Caco-2 (cell line): ENCODE measurements around the gene CACNG1. TPM values are rescaled to one million over a fixed set of nuclear protein-coding genes. Genes with fewer than 3 reads are reported as not detected.

ENCODE experiments used
- BruUV-seq: library from RNA; stranded (reverse); fragments of 400-500 nt; replicated peaks from 2 replicates; lab custom pipeline; 2021; lab: Mats Ljungman, UMichigan
- CTCF ChIA-PET: fragments of 300-600 bp; sonication (Branson Sonifier 250); formaldehyde crosslinking; loops from one replicate; lab custom pipeline; 2022; ENCODE audit warnings: antibody characterized with exemption; lab: Charles Lee
- POLR2A ChIA-PET: fragments of 300-600 bp; sonication (Branson Sonifier 250); formaldehyde crosslinking; loops from one replicate; lab custom pipeline; 2022; ENCODE audit warnings: antibody characterized with exemption; lab: Charles Lee
- DNase-seq, 2 experiments: peaks; one replicate each; pipeline versions ENCODE4 v3.0.0 to v3.0.0-alpha.2; 2020 to 2022
- H3K27me3 ChIP-seq: replicated peaks from 2 replicates; pipeline ENCODE4 v1.6.0; 2011; ENCODE audit warnings: low read length; ENCODE audit not compliant: control insufficient read depth, insufficient read depth
- H3K36me3 ChIP-seq: 2 replicates; pipeline ENCODE4 v1.5.1; 2011; ENCODE audit warnings: low read length; ENCODE audit not compliant: control insufficient read depth, insufficient read depth
- H3K4me1 ChIP-seq: fragments of 250-450 bp; sonication (Bioruptor Pico); 2 replicates; pipeline ENCODE4 v1.5.1; 2020; ENCODE audit warnings: mild to moderate bottlenecking
- H3K4me3 ChIP-seq: 2 replicates; pipeline ENCODE4 v1.5.1; 2011; ENCODE audit warnings: low read depth, mild to moderate bottlenecking, control low read depth, low read length
- H3K9me3 ChIP-seq: fragments of 250-450 bp; sonication (Bioruptor Pico); 2 replicates; pipeline ENCODE4 v1.5.1; 2020; ENCODE audit warnings: mild to moderate bottlenecking, moderate library complexity
- H3K27ac Mint-ChIP-seq: one replicate; pipeline ENCODE4 v1.8.0; 2022; ENCODE audit warnings: mixed read lengths; ENCODE audit not compliant: unreplicated experiment
- H3K27me3 Mint-ChIP-seq: one replicate; pipeline ENCODE4 v1.8.0; 2022; ENCODE audit warnings: mixed read lengths; ENCODE audit not compliant: insufficient read depth, unreplicated experiment
- H3K36me3 Mint-ChIP-seq: one replicate; pipeline ENCODE4 v1.8.0; 2022; ENCODE audit warnings: mild to moderate bottlenecking, mixed read lengths; ENCODE audit not compliant: insufficient read depth, unreplicated experiment
- H3K4me1 Mint-ChIP-seq: one replicate; pipeline ENCODE4 v1.8.0; 2022; ENCODE audit warnings: low read depth, mixed read lengths; ENCODE audit not compliant: unreplicated experiment
- H3K4me3 Mint-ChIP-seq: one replicate; pipeline ENCODE4 v1.8.0; 2022; ENCODE audit warnings: mild to moderate bottlenecking, moderate library complexity, mixed read lengths; ENCODE audit not compliant: unreplicated experiment
- H3K9me3 Mint-ChIP-seq: one replicate; pipeline ENCODE4 v1.8.0; 2022; ENCODE audit warnings: mixed read lengths; ENCODE audit not compliant: unreplicated experiment
- intact Hi-C: fragments of 100-400 bp; cut with micrococcal nuclease; formaldehyde crosslinking; loops from one replicate; pipeline ENCODE4 v1.10.0; 2022; ENCODE audit not compliant: unreplicated experiment
- total RNA-seq: library from RNA; stranded (reverse); gene quantifications from 2 replicates; pipeline ENCODE4 v1.2.3, GENCODE V29; 2022
- TF ChIP-seq, protein P1 (sequence below), 2 experiments: fragments of 200-600 bp in 1 of 2; IDR thresholded peaks; 1 replicate in 1 of 2; 2 replicates in 1 of 2; pipeline versions ENCODE4 v1.5.1 to v1.8.0; 2011 to 2022; ENCODE audit warnings: antibody characterized with exemption in 1 of 2, control low read depth in 1 of 2, inconsistent platforms in 1 of 2, low read depth in 1 of 2, low read length in 1 of 2, mild to moderate bottlenecking in 1 of 2, moderate library complexity in 1 of 2; ENCODE audit not compliant: insufficient read depth in 1 of 2, severe bottlenecking in 1 of 2, unreplicated experiment in 1 of 2

Gene CACNG1
- total RNA-seq, 1 experiment from 2014 or later: not detected

- Mint-ChIP-seq H3K27ac (no peak overlapping the region), H3K9me3 (peaks cover 5% of the 10 kb centered on the region), H3K4me3 (no peak overlapping the region), H3K27me3 (no peaks in the 10 kb centered on the region), H3K4me1 (no peaks in the 10 kb centered on the region), H3K36me3 (no peaks in the 10 kb centered on the region)
- no peak overlapping the region for H3K4me3 ChIP-seq
- CTCF ChIA-PET: no interaction called here
- H3K36me3 ChIP-seq: no peaks in the 10 kb centered on the region
- POLR2A ChIA-PET: no interaction called here
- peak in 1 of 2 experiments; percentile 27 for DNase-seq
- no peaks in the 10 kb centered on the region for H3K27me3 ChIP-seq
- no peaks in the 10 kb centered on the region for H3K4me1 ChIP-seq
- no TSS peak for BruUV-seq
- TF ChIP-seq, protein P1, sequence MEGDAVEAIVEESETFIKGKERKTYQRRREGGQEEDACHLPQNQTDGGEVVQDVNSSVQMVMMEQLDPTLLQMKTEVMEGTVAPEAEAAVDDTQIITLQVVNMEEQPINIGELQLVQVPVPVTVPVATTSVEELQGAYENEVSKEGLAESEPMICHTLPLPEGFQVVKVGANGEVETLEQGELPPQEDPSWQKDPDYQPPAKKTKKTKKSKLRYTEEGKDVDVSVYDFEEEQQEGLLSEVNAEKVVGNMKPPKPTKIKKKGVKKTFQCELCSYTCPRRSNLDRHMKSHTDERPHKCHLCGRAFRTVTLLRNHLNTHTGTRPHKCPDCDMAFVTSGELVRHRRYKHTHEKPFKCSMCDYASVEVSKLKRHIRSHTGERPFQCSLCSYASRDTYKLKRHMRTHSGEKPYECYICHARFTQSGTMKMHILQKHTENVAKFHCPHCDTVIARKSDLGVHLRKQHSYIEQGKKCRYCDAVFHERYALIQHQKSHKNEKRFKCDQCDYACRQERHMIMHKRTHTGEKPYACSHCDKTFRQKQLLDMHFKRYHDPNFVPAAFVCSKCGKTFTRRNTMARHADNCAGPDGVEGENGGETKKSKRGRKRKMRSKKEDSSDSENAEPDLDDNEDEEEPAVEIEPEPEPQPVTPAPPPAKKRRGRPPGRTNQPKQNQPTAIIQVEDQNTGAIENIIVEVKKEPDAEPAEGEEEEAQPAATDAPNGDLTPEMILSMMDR (IDR thresholded peaks at IDR 0.05; ENCODE audit: insufficient read depth in 1 of 2, low read depth in 1 of 2, low read length in 1 of 2, severe bottlenecking in 1 of 2, unreplicated experiment in 1 of 2): no peak
- intact Hi-C loops: no loop called here
- H3K9me3 ChIP-seq: peaks cover 13% of the 10 kb centered on the region
Observed at GRCh38 chr17:67054011-67054591, 9.7 kb downstream of the CACNG1 start.

DNA sequence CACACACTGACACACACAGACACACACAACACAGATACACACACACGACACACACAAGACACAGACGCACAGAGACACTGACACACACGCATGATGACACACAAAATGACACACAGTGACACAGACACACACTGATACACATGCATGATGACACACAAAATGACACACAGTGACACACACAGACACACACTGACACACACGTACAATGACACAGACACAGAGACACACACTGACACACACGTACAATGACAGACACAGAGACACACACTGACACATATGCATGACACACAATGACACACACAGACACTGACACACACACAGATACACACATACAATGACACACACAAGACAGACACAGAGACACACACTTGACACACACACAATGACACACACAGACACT lies 10.3 kb downstream of the CACNG1 start:
- POLR2A ChIA-PET: no interaction called here
- intact Hi-C loops: no loop called here
- Histone ChIP-seq H3K4me1 (no peaks in the 10 kb centered on the region), H3K27me3 (no peaks in the 10 kb centered on the region), H3K4me3 (no peak overlapping the region), H3K36me3 (no peaks in the 10 kb centered on the region), H3K9me3 (peaks cover 9% of the 10 kb centered on the region)
- no peaks in the 10 kb centered on the region for H3K36me3 Mint-ChIP-seq
- TF ChIP-seq, protein P1 (IDR thresholded peaks at IDR 0.05; ENCODE audit: insufficient read depth in 1 of 2, low read depth in 1 of 2, low read length in 1 of 2, severe bottlenecking in 1 of 2, unreplicated experiment in 1 of 2): no peak
- no peak overlapping the region for H3K27ac Mint-ChIP-seq
- no peaks in the 10 kb centered on the region for H3K9me3 Mint-ChIP-seq
- H3K4me1 Mint-ChIP-seq: no peaks in the 10 kb centered on the region
- no TSS peak for BruUV-seq
- CTCF ChIA-PET: no interaction called here
- no peak overlapping the region for H3K4me3 Mint-ChIP-seq
- DNase-seq: no peak
- H3K27me3 Mint-ChIP-seq: no peaks in the 10 kb centered on the region

- ChIA-PET CTCF (no interaction called here), POLR2A (no interaction called here)
- Histone ChIP-seq H3K9me3 (peaks cover 5% of the 10 kb centered on the region; the same call in 1 of the 2 replicates), H3K4me3 (no peak overlapping the region), H3K4me1 (no peaks in the 10 kb centered on the region), H3K27me3 (no peaks in the 10 kb centered on the region), H3K36me3 (no peaks in the 10 kb centered on the region)
- TF ChIP-seq, protein P1 (IDR thresholded peaks at IDR 0.05; ENCODE audit: insufficient read depth in 1 of 2, low read depth in 1 of 2, low read length in 1 of 2, severe bottlenecking in 1 of 2, unreplicated experiment in 1 of 2): no peak
- no peaks in the 10 kb centered on the region for H3K36me3 Mint-ChIP-seq
- H3K4me1 Mint-ChIP-seq: no peaks in the 10 kb centered on the region
- peak in 1 of 2 experiments; percentile 26 for DNase-seq
- H3K9me3 Mint-ChIP-seq: no peaks in the 10 kb centered on the region
- H3K4me3 Mint-ChIP-seq: no peak overlapping the region
- no peak overlapping the region for H3K27ac Mint-ChIP-seq
- intact Hi-C loops: no loop called here
- no TSS peak for BruUV-seq
- H3K27me3 Mint-ChIP-seq: no peaks in the 10 kb centered on the region
Observed at GRCh38 chr17:67055041-67055443, 10.7 kb downstream of the CACNG1 start.
